Daoy (cell line): ENCODE results near the gene ZNHIT6. TPM values are rescaled to one million over a fixed set of nuclear protein-coding genes. Genes with fewer than 3 reads are reported as not detected.
"Not testable (repeated sequence)": the region's sequence is repeated elsewhere in the genome, so short reads cannot be mapped to it uniquely, and the experiment has no call there.

Experiments used
- DNase-seq: peaks from one replicate; pipeline ENCODE4 v3.0.0-alpha.2; 2015; ENCODE audit warnings: low read depth
- total RNA-seq: library from RNA; depleted of rRNA; stranded (reverse); fragments of >200 nt; shearing (Covaris generic); gene quantifications from 2 replicates; pipeline ENCODE4 v1.2.3, GENCODE V29; 2014; rRNA removed

The ZNHIT6 gene, protein sequence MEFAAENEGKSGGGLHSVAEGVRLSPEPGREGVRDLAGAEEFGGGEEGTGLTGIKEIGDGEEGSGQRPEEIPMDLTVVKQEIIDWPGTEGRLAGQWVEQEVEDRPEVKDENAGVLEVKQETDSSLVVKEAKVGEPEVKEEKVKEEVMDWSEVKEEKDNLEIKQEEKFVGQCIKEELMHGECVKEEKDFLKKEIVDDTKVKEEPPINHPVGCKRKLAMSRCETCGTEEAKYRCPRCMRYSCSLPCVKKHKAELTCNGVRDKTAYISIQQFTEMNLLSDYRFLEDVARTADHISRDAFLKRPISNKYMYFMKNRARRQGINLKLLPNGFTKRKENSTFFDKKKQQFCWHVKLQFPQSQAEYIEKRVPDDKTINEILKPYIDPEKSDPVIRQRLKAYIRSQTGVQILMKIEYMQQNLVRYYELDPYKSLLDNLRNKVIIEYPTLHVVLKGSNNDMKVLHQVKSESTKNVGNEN
- total RNA-seq, result 29.3 and 43.4 TPM in 2 replicates

DNA sequence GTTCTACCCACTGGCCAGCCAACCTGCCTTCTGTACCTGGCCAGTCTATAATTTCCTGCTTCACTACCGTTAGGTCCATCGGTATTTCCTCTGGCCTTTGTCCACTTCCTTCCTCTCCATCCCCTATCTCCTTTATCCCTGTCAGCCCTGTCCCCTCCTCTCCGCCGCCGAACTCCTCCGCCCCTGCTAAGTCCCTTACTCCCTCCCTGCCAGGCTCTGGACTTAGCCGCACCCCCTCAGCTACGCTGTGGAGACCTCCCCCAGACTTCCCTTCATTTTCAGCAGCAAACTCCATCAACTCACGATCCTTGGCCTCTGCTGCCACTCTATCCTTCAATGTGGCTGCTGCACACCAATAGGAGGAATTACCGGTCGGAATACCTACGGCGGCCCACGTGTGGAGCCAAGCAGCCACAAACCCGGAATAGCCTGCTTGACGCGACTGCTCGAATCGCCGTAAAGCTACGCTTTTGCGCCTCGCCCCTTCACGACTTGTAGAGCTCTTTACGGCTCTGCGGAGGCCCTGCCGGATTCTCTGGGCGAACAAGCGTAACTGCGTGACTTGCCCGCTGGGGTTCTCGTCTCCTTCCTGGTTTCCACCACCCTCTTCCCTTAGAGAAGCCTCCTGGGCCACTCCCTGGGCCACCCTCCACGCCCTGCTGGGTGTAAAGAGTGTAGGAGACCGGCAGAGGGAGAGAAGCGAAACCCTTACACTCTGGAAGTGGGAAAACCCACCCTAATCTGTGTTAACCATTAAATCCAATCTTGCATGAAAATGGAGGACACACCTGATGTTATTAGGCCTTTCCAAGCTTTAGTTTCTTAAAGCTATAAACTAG lies at the start of gene ZNHIT6:
ZNHIT6 (minus strand) TSS at position 444 of the 839 bp plus-strand sequence; CDS start at position 295, 149 bp downstream.
- DNase-seq, result peak; percentile 99

- DNase-seq, result no peak
These were observed 48.6 kb upstream of the ZNHIT6 start for GRCh38 chr1:85756864-85757263.

GRCh38 chr1:85748120-85748519 lies 39.9 kb upstream of the ZNHIT6 start:
- no peak for DNase-seq

DNA sequence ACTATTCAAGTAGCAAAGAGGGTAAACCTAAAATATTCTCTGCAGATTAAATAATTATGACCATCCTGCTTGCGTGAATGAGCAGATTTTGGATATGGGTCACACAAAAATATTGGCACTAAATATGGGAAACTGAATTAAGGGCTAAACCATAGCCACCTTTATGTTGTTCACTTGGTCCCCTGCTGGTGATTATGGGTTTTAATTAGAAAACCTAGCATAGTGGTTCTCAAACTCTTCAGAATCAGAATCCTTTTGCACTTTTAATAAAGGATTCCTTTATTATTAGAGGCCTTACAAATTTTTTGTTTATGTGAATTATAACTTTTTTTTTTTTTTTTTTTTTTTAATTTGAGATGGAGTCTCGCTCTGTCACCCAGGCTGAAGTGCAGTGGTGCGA lies 38.5 kb upstream of the ZNHIT6 start:
- no peak for DNase-seq

GRCh38 chr1:85743814-85744213 lies 35.6 kb upstream of the ZNHIT6 start:
- DNase-seq, result no peak

DNA sequence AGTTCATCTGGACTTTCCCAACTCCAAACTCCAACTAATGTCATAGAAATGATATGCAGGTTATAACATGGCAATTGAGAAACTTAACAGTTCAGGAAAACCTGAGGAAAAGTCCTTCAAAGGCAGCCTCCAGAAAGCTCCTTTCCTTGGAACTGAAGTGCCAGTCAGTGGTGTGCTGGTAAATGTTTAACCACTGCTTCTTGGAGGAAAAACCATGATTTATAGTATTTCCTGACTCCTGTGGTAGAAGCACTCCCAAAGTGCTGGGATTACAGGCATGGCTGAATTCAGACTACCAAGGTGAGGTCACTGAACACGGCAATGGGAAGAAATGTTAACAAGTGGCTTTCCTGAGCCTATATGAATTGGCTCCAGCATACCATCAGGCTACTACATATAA lies 26.7 kb upstream of the ZNHIT6 start:
- DNase-seq, result peak; percentile 4

GRCh38 chr1:85718678-85719340 lies 10.6 kb upstream of the ZNHIT6 start:
- DNase-seq, result no peak

GRCh38 chr1:85714418-85715114 lies 6.3 kb upstream of the ZNHIT6 start:
- DNase-seq, result not testable (repeated sequence)

GRCh38 chr1:85708829-85709227 lies 595 bp upstream of the ZNHIT6 start:
- no peak for DNase-seq

- peak; percentile 17 for DNase-seq
These were observed 805 bp downstream of the ZNHIT6 start for GRCh38 chr1:85707267-85707989.

DNA sequence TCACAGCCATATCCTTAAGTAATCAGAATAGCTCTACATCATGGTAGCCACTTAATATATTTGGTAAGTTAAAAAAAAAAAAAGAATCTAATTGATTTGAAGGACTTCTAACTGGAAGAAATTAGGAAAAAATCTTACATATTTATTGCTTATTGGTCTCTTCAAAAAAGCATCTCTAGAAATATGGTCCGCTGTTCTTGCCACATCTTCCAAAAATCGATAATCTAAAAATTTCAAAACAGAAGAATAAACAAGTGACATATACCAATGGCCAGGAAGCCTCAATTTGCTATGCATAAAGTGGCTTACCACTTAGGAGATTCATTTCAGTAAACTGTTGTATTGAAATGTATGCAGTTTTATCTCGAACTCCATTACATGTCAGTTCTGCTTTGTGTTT lies 2.3 kb downstream of the ZNHIT6 start:
- no peak for DNase-seq

DNA sequence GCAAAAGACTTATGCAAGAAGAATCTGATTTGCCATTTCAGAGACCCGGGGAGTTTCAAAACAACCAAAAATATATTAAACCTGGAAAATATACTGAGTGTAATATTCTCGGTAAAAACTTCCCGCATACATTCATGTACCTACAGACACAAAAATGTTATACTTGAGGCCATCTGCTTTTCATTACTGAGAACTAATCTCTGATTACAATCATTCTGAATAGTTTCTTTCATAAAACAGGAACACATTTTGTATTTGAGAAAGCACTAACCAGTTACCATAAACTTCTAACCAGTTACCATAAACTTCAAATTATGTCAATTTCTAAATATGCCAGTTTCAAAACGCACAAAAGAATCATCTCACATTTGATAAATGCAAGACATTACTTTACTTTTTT lies 7.8 kb downstream of the ZNHIT6 start:
- no peak for DNase-seq

DNA sequence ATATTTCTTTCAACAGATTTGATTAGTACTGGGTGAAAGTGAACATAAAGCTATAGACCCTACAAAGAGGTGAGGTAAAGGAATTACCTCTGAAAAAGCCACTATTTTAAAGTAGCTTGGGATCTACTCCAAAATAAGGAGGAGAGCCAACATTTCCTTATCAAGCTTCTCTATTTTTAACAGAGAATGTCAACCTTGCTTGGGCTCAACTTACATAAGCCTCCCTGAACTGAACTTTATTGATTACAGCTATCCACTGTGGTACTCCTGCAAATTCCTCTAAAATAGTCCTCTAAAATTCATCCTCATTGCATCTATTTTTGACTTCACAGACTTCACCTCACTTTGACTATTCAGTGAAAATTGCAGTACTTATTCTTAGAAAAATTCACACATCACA lies 10.3 kb downstream of the ZNHIT6 start:
- DNase-seq, result no peak

DNA sequence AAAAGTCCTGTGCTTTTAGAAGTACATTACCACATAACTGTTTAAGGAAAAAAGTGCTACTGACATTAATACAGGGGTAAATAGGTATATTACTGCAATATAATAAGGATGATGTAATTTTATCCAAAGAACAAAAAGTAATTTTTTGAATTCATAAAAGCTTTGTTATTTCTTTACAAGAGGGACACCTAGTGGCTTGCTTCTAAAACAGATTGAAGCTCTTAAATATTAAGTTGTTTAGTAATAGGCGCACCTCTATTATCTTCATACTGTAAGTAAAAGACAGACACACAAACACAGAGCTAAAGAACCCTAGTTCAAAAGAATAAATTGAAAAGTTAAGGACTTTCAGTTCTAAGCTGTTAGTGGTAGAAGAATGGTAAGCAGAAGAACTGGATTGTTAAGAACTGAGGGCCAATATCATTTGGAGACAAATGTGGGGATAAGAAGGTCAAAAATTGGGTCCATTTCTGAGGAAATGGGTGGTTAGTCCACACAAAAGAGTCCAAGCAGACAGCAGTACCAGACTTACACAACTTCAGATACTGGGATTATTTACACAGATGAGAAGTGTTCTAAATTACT lies 15.4 kb downstream of the ZNHIT6 start:
- DNase-seq, result peak; percentile 31

DNA sequence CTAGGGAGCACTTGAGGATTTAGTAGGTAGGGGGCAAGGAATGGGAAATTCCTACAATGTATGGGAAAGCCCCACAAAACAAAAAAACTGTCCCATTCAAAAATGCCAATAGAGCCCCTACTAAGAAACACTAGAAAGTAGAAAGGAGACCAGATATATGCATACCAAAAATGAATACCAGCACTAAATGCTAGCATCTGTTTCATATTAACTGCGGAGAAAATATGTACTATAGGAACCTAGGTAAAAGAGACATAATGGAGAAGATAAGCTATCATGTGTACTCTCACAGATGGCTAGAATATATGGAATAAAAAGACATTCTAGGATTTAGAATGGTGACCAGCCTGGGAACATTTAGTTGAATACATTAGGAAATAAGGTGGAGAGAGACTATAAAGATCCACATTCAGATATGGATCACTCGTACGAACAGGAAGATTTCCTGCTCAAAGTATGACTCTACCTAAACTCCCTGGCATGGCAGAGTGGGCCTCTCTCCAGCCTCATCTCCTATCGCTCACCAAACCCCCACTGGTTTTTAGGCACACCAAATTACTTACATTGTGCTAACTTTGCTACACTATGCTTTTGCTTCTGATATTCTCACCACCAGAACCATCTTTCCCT lies 18.3 kb downstream of the ZNHIT6 start:
- DNase-seq, result no peak

GRCh38 chr1:85683292-85684025 lies 24.8 kb downstream of the ZNHIT6 start:
- DNase-seq, result no peak

DNA sequence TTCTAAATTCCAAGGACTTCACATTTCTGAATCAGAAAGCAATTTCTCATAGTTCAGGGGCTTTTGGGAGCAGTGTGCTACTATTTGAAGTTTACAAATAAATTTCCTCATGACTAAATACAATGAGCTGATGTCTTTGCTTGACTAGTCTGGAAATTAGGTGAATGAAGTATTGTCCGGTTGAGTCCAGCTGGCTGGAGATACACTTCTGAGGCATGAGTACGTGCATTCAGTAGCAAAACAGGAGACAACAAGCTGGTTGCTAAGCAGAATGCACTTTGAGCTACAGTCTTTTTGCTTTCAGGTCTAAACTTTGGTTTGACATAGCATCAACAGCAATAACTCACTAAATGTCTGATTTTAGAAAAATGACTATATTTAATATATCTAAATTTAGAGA lies 27.1 kb downstream of the ZNHIT6 start:
- DNase-seq, result no peak

- no peak for DNase-seq
These were observed 30.0 kb downstream of the ZNHIT6 start for GRCh38 chr1:85678193-85678592.

DNA sequence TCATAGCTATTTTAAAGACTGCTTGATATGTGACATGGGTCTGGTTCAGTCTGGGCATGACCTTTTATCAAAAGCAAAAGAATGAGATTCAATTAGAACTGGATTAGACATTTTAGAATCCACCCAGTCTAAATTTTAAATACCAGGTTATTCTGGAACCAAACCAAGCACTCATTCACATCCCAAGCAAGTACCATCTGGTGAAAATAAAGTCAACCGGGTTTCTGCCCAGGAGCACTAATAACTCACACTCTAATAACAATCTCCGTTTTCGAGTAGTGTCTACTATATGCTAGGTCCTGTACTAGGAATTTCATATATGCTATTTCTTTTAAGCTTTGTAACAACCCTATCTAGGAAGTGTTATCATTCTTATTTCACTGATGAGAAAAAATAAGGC lies 30.6 kb downstream of the ZNHIT6 start:
- no peak for DNase-seq
